ENCODE results near the gene PRR5L.

GRCh38 chr11:36314434-36314767 is 18.3 kb downstream of the PRR5L start:
- no peak for TF ChIP-seq SPI1 (IDR thresholded peaks at IDR 0.05; ENCODE audit: borderline replicate concordance, low read depth)
- no peak for TF ChIP-seq POLR2AphosphoS5 (IDR thresholded peaks at IDR 0.05; ENCODE audit: low read depth)
